Activated T-helper 17 cell treated with anti-CD3 and anti-CD28 coated beads, Interleukin-2, amount 50 U/mL, for 72 hours (primary cell): ENCODE results near the gene INTS6L. TPM values are rescaled to one million over a fixed set of nuclear protein-coding genes. Genes with fewer than 3 reads are reported as not detected.
"Not testable (repeated sequence)": the region's sequence is repeated elsewhere in the genome, so short reads cannot be mapped to it uniquely, and the experiment has no call there.

Experiments
- ATAC-seq: fragments of 150-1000 bp; cut with Tn5 transposase; replicated peaks from 2 replicates; pipeline ENCODE4 v1.10.0; 2021; ENCODE audit warnings: mild to moderate bottlenecking, moderate library complexity
- H3K27ac Mint-ChIP-seq: one replicate; pipeline ENCODE4 v1.8.0; 2022; ENCODE audit warnings: mixed read lengths
- H3K27me3 Mint-ChIP-seq: one replicate; pipeline ENCODE4 v1.8.0; 2022; ENCODE audit warnings: mixed read lengths
- H3K36me3 Mint-ChIP-seq: one replicate; pipeline ENCODE4 v1.8.0; 2022; ENCODE audit warnings: low read depth, mild to moderate bottlenecking, mixed read lengths
- H3K4me1 Mint-ChIP-seq: one replicate; pipeline ENCODE4 v1.8.0; 2022; ENCODE audit warnings: mixed read lengths
- H3K4me3 Mint-ChIP-seq: one replicate; pipeline ENCODE4 v1.8.0; 2022; ENCODE audit warnings: mild to moderate bottlenecking, mixed read lengths
- H3K9me3 Mint-ChIP-seq: one replicate; pipeline ENCODE4 v1.8.0; 2022; ENCODE audit warnings: mixed read lengths
- total RNA-seq, 2 donors: library from RNA; stranded (reverse); gene quantifications; one replicate each; pipeline ENCODE4 v1.2.3, GENCODE V29; 2022

Gene INTS6L
- total RNA-seq, 2 donors from 2014 or later, result 15.2 to 46.5 TPM

DNA sequence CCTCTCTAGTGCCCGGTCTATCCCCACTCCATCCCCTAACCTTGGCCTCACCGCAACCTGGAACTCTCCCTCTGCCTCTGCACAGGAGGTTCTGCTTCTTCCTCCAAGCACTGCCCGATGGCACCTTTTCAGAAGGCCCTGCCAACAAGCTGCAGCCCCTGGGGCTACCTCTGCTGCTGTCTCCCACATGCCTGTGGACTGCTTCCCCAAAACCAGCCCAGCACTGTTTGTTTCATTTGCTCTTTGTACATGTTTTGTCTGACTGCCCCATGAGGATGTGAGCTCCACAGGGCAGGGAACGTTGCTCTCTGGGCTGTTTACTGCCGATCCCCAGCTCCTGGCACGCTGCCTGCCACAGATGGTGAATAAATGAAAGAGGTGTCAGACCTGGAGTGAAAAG, 85.4 kb downstream of the INTS6L start:
- no peak for ATAC-seq
- Mint-ChIP-seq H3K27ac (no peak overlapping the region), H3K9me3 (no peaks in the 10 kb centered on the region), H3K4me1 (no peaks in the 10 kb centered on the region), H3K36me3 (no peaks in the 10 kb centered on the region), H3K4me3 (no peak overlapping the region), H3K27me3 (peaks cover 12% of the 10 kb centered on the region)

- H3K27me3 Mint-ChIP-seq, H3K9me3 Mint-ChIP-seq, H3K27ac Mint-ChIP-seq, H3K36me3 Mint-ChIP-seq, H3K4me1 Mint-ChIP-seq, ATAC-seq, H3K4me3 Mint-ChIP-seq: not testable (repeated sequence)
Observed at GRCh38 chrX:135624408-135625204, 104.1 kb downstream of the INTS6L start.

DNA sequence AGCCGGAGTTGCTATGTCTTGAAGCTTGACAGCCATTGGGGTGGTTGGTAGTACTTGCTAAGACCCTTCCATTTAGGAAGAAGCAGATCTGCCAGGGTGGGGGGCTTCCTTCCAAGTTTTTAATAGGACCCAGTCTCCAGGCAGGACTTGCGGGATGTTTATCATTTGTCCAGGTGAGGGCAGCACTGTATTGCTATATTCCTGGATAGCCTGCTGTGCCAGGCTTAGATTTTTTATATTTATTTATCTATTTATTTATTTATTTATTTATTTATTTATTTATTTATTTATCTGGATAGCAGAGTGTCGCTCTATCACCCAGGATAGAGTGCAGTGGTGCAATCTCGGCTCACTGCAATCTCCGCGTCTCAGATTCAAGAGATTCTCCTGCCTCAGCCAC, 105.5 kb downstream of the INTS6L start:
- Mint-ChIP-seq H3K27ac (no peak overlapping the region), H3K9me3 (no peaks in the 10 kb centered on the region), H3K4me1 (no peaks in the 10 kb centered on the region), H3K36me3 (no peaks in the 10 kb centered on the region), H3K4me3 (no peak overlapping the region), H3K27me3 (no peaks in the 10 kb centered on the region)
- no peak for ATAC-seq

- H3K27ac Mint-ChIP-seq, result no peak overlapping the region
- no peak for ATAC-seq
- no peak overlapping the region for H3K4me3 Mint-ChIP-seq
- H3K4me1 Mint-ChIP-seq, result no peaks in the 10 kb centered on the region
- H3K36me3 Mint-ChIP-seq, result no peaks in the 10 kb centered on the region
- no peaks in the 10 kb centered on the region for H3K9me3 Mint-ChIP-seq
- peaks cover 3% of the 10 kb centered on the region for H3K27me3 Mint-ChIP-seq
Observed at GRCh38 chrX:135629342-135629741, 108.9 kb downstream of the INTS6L start.

Other genes starting within 250 kb of the INTS6L start
- gene ETDC, start 211.2 kb upstream of the INTS6L start, total RNA-seq, result not detected
- gene ZNF75D, start 176.6 kb upstream of the INTS6L start, total RNA-seq, result 1 to 10 TPM; 6.4 to 8.2 TPM
- gene ZNF449, start 175.9 kb upstream of the INTS6L start, total RNA-seq, result 1 to 10 TPM; 1.6 to 2.2 TPM
- under 1 TPM; 0.06 to 0.82 TPM for gene SMIM10L2A, start 98.7 kb upstream of the INTS6L start, total RNA-seq
- not detected for gene CT45A1, start 193.0 kb downstream of the INTS6L start, total RNA-seq
- gene CT45A3, start 247.5 kb downstream of the INTS6L start, total RNA-seq, result not detected